ENCODE measurements around the gene AMOTL1.

The AMOTL1 gene

GRCh38 chr11:94796863-94797262 is 28.7 kb downstream of the AMOTL1 start:
- Histone ChIP-seq H3F3A (ENCODE audit: control insufficient read depth, insufficient read depth) (no peaks in the 10 kb centered on the region), H3K4me3 (ENCODE audit: low read length) (no peak overlapping the region), H3K4me2 (ENCODE audit: low read length) (no peak overlapping the region), H3K79me2 (ENCODE audit: control insufficient read depth, low read length) (no peaks in the 10 kb centered on the region), H4K20me1 (ENCODE audit: control insufficient read depth, insufficient read depth, low read depth, low read length) (no peaks in the 10 kb centered on the region), H3K36me3 (ENCODE audit: control insufficient read depth, low read length) (no peaks in the 10 kb centered on the region), H3K9me2 (replicated peaks; ENCODE audit: control insufficient read depth, low read length) (no peaks in the 10 kb centered on the region), H3K27me3 (ENCODE audit: control insufficient read depth, low read length) (peaks cover 5% of the 10 kb centered on the region; the same call in 1 of the 2 replicates), H3K9me3 (ENCODE audit: control insufficient read depth, insufficient read depth, low read length) (no peaks in the 10 kb centered on the region), H3K27ac (ENCODE audit: low read depth, low read length) (no peak overlapping the region), H3K4me1 (ENCODE audit: control insufficient read depth, low read length) (no peaks in the 10 kb centered on the region)
- TF ChIP-seq CTCF (IDR thresholded peaks at IDR 0.05; ENCODE audit: low read depth, low read length, poor library complexity, severe bottlenecking) (no peak), EZH2phosphoT487 (IDR thresholded peaks at IDR 0.05; ENCODE audit: borderline replicate concordance, low read length) (no peak)

- no peaks in the 10 kb centered on the region for H3K4me1 ChIP-seq (ENCODE audit: control insufficient read depth, low read length)
- no peaks in the 10 kb centered on the region for H3K79me2 ChIP-seq (ENCODE audit: control insufficient read depth, low read length)
- no peak overlapping the region for H3K4me2 ChIP-seq (ENCODE audit: low read length)
- H3K27me3 ChIP-seq (ENCODE audit: control insufficient read depth, low read length), result no peaks in the 10 kb centered on the region; the same call in 1 of the 2 replicates
- H3K9me3 ChIP-seq (ENCODE audit: control insufficient read depth, insufficient read depth, low read length), result no peaks in the 10 kb centered on the region
- no peak overlapping the region for H3K4me3 ChIP-seq (ENCODE audit: low read length)
- H3K9me2 ChIP-seq (replicated peaks; ENCODE audit: control insufficient read depth, low read length), result no peaks in the 10 kb centered on the region
- H3K36me3 ChIP-seq (ENCODE audit: control insufficient read depth, low read length), result no peaks in the 10 kb centered on the region
- no peak for TF ChIP-seq CTCF (IDR thresholded peaks at IDR 0.05; ENCODE audit: low read depth, low read length, poor library complexity, severe bottlenecking)
- H3F3A ChIP-seq (ENCODE audit: control insufficient read depth, insufficient read depth), result no peaks in the 10 kb centered on the region
- H3K27ac ChIP-seq (ENCODE audit: low read depth, low read length), result no peak overlapping the region
- no peaks in the 10 kb centered on the region for H4K20me1 ChIP-seq (ENCODE audit: control insufficient read depth, insufficient read depth, low read depth, low read length)
Measured at GRCh38 chr11:94799726-94800125, 31.6 kb downstream of the AMOTL1 start.

DNA sequence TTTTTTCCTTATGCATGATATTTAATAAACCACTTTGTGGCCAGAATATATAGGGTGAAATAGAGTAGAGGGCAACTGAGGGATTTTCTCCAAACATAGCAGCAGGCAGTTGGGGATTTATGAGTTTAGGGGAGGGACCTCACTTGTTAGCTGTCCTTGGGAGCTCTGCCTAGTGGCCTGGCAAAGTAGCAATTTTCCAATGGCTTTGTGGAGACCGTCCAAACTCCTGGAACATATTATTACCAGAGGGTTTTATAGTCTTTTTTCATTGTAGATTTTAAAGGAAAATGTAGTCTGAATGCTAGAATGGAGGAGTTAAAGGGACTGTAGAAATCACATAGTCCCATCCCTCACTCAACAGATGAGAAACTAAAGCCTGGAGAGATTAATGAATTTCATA is 32.3 kb downstream of the AMOTL1 start:
- no peaks in the 10 kb centered on the region for H4K20me1 ChIP-seq (ENCODE audit: control insufficient read depth, insufficient read depth, low read depth, low read length)
- no peaks in the 10 kb centered on the region for H3K79me2 ChIP-seq (ENCODE audit: control insufficient read depth, low read length)
- H3K9me3 ChIP-seq (ENCODE audit: control insufficient read depth, insufficient read depth, low read length), result no peaks in the 10 kb centered on the region
- H3K4me3 ChIP-seq (ENCODE audit: low read length), result no peak overlapping the region
- H3K4me2 ChIP-seq (ENCODE audit: low read length), result no peak overlapping the region
- no peak overlapping the region for H3K27ac ChIP-seq (ENCODE audit: low read depth, low read length)
- H3F3A ChIP-seq (ENCODE audit: control insufficient read depth, insufficient read depth), result no peaks in the 10 kb centered on the region
- no peaks in the 10 kb centered on the region for H3K4me1 ChIP-seq (ENCODE audit: control insufficient read depth, low read length)
- no peaks in the 10 kb centered on the region for H3K9me2 ChIP-seq (replicated peaks; ENCODE audit: control insufficient read depth, low read length)
- H3K27me3 ChIP-seq (ENCODE audit: control insufficient read depth, low read length), result no peaks in the 10 kb centered on the region; the same call in 1 of the 2 replicates
- no peaks in the 10 kb centered on the region for H3K36me3 ChIP-seq (ENCODE audit: control insufficient read depth, low read length)
- TF ChIP-seq EZH2phosphoT487 (IDR thresholded peaks at IDR 0.05; ENCODE audit: borderline replicate concordance, low read length) (no peak), CTCF (IDR thresholded peaks at IDR 0.05; ENCODE audit: low read depth, low read length, poor library complexity, severe bottlenecking) (no peak)

Data from DOHH2 (cell line).